Stimulated activated CD8-positive, alpha-beta memory T cell treated with anti-CD3 and anti-CD28 coated beads, Interleukin-12 subunit alpha, Interleukin-12 subunit beta, amount 100 ng/mL, for 1 hour (primary cell): ENCODE measurements around the gene CAV3.
"Not testable (repeated sequence)": the region's sequence is repeated elsewhere in the genome, so short reads cannot be mapped to it uniquely, and the experiment has no call there.

Experiments
- DNase-seq: peaks from one replicate; pipeline ENCODE4 v3.0.0-alpha.2; 2020; ENCODE audit warnings: low read depth

CAV3 gene

GRCh38 chr3:8733332-8734094 is at the start of gene CAV3:
CAV3 (plus strand) TSS chr3:8733802; CDS start chr3:8733877, 75 bp downstream.
- no peak for DNase-seq

GRCh38 chr3:8684992-8685391 is 48.6 kb upstream of the CAV3 start:
- not testable (repeated sequence) for DNase-seq

GRCh38 chr3:8691295-8691694 is 42.3 kb upstream of the CAV3 start:
- DNase-seq: not testable (repeated sequence)

- DNase-seq: no peak
Measured at GRCh38 chr3:8702560-8702959, 31.0 kb upstream of the CAV3 start.

GRCh38 chr3:8705575-8705974 is 28.0 kb upstream of the CAV3 start:
- no peak for DNase-seq

- DNase-seq: no peak
Measured at GRCh38 chr3:8709287-8709686, 24.3 kb upstream of the CAV3 start.

- no peak for DNase-seq
Measured at GRCh38 chr3:8709801-8710507, 23.6 kb upstream of the CAV3 start.

GRCh38 chr3:8712045-8712907 is 21.3 kb upstream of the CAV3 start:
- DNase-seq: no peak

GRCh38 chr3:8712908-8713255 is 20.7 kb upstream of the CAV3 start:
- no peak for DNase-seq

GRCh38 chr3:8713901-8714759 is 19.5 kb upstream of the CAV3 start:
- DNase-seq: no peak

GRCh38 chr3:8715757-8716156 is 17.8 kb upstream of the CAV3 start:
- not testable (repeated sequence) for DNase-seq

GRCh38 chr3:8722808-8723207 is 10.8 kb upstream of the CAV3 start:
- no peak for DNase-seq

- no peak for DNase-seq
Measured at GRCh38 chr3:8723612-8724011, 10.0 kb upstream of the CAV3 start.

GRCh38 chr3:8724108-8724752 is 9.4 kb upstream of the CAV3 start:
- no peak for DNase-seq

GRCh38 chr3:8727605-8728512 is 5.7 kb upstream of the CAV3 start:
- DNase-seq: no peak

GRCh38 chr3:8729479-8729878 is 4.1 kb upstream of the CAV3 start:
- DNase-seq: no peak

- no peak for DNase-seq
Measured at GRCh38 chr3:8730656-8731055, 2.9 kb upstream of the CAV3 start.

- DNase-seq: no peak
Measured at GRCh38 chr3:8732413-8732812, 1.2 kb upstream of the CAV3 start.

GRCh38 chr3:8734137-8734878 is 706 bp downstream of the CAV3 start:
- DNase-seq: no peak
